ENCODE measurements around the gene SERPINA3.

SERPINA3 gene

GRCh38 chr14:94613720-94614644, 1.8 kb downstream of the SERPINA3 start:
- DNase-seq (ENCODE audit: low read depth), result no peak

GRCh38 chr14:94614802-94615201, 2.6 kb downstream of the SERPINA3 start:
- no peak for DNase-seq (ENCODE audit: low read depth)

GRCh38 chr14:94615254-94615653, 3.1 kb downstream of the SERPINA3 start:
- DNase-seq (ENCODE audit: low read depth), result no peak

- DNase-seq (ENCODE audit: low read depth), result no peak
Observed at GRCh38 chr14:94615823-94616570, 3.8 kb downstream of the SERPINA3 start.

- no peak for DNase-seq (ENCODE audit: low read depth)
Observed at GRCh38 chr14:94617366-94617941, 5.3 kb downstream of the SERPINA3 start.

- no peak for DNase-seq (ENCODE audit: low read depth)
Observed at GRCh38 chr14:94617988-94618822, 6.0 kb downstream of the SERPINA3 start.

GRCh38 chr14:94619297-94619696, 7.1 kb downstream of the SERPINA3 start:
- DNase-seq (ENCODE audit: low read depth), result no peak

GRCh38 chr14:94620597-94620996, 8.4 kb downstream of the SERPINA3 start:
- DNase-seq (ENCODE audit: low read depth), result no peak

- no peak for DNase-seq (ENCODE audit: low read depth)
Observed at GRCh38 chr14:94621358-94622134, 9.4 kb downstream of the SERPINA3 start.

GRCh38 chr14:94622653-94623421, 10.6 kb downstream of the SERPINA3 start:
- no peak for DNase-seq (ENCODE audit: low read depth)

- no peak for DNase-seq (ENCODE audit: low read depth)
Observed at GRCh38 chr14:94623422-94623809, 11.2 kb downstream of the SERPINA3 start.

GRCh38 chr14:94623856-94624499, 11.8 kb downstream of the SERPINA3 start:
- DNase-seq (ENCODE audit: low read depth), result no peak

GRCh38 chr14:94624537-94625352, 12.6 kb downstream of the SERPINA3 start:
- no peak for DNase-seq (ENCODE audit: low read depth)

- no peak for DNase-seq (ENCODE audit: low read depth)
Observed at GRCh38 chr14:94625353-94625635, 13.1 kb downstream of the SERPINA3 start.

GRCh38 chr14:94628578-94628977, 16.4 kb downstream of the SERPINA3 start:
- DNase-seq (ENCODE audit: low read depth), result no peak

- DNase-seq (ENCODE audit: low read depth), result no peak
Observed at GRCh38 chr14:94630396-94630795, 18.2 kb downstream of the SERPINA3 start.

- no peak for DNase-seq (ENCODE audit: low read depth)
Observed at GRCh38 chr14:94631050-94631449, 18.9 kb downstream of the SERPINA3 start.

GRCh38 chr14:94631536-94632304, 19.5 kb downstream of the SERPINA3 start:
- no peak for DNase-seq (ENCODE audit: low read depth)

GRCh38 chr14:94632305-94632590, 20.1 kb downstream of the SERPINA3 start:
- DNase-seq (ENCODE audit: low read depth), result no peak
